ENCODE data around the gene C5orf34.
"Not testable (repeated sequence)": the region's sequence is repeated elsewhere in the genome, so short reads cannot be mapped to it uniquely, and the experiment has no call there.

Gene C5orf34

DNA sequence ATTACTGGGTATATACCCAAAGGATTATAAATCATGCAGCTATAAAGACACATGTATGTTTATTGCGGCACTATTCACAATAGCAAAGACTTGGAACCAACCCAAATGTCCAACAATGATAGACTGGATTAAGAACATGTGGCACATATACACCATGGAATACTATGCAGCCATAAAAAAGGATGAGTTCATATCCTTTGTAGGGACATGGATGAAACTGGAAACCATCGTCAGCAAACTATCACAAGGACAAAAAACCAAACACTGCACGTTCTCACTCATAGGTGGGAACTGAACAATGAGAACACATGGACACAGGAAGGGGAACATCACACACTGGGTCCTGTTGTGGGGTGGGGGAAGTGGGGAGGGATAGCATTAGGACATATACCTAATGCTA lies 49.5 kb downstream of the C5orf34 start:
- not testable (repeated sequence) for H3K9me3 ChIP-seq (ENCODE audit: control insufficient read depth, low read length); H3K4me3 ChIP-seq (ENCODE audit: low read length); H3K27me3 ChIP-seq (ENCODE audit: control insufficient read depth, insufficient read depth, low read length); H3K4me1 ChIP-seq (ENCODE audit: control insufficient read depth, insufficient read depth, low read length); H3K9ac ChIP-seq (ENCODE audit: low read length); H3K36me3 ChIP-seq (ENCODE audit: control insufficient read depth, insufficient read depth, low read length)

DNA sequence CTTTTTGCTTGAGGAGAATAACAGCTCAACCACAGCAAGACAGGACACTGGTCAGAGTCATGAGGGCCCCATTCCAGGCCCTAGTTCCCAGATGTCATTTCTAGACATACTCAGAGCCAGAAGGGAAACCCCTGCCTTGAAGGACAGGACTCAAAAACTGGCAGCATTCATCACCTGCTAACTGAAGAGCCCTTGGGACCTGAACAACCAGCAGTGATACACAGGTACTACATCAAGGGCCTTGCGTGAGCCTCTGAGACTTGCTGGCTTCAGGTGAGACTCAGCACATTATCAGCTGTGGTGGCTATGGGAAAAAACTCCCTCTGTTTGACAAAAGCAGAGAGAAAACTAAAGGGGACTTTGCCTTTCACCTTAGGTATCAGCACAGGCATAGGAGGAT lies 53.9 kb downstream of the C5orf34 start:
- no peaks in the 10 kb centered on the region for H3K9me3 ChIP-seq (ENCODE audit: control insufficient read depth, low read length)
- H3K27me3 ChIP-seq (ENCODE audit: control insufficient read depth, insufficient read depth, low read length), result no peaks in the 10 kb centered on the region
- H3K9ac ChIP-seq (ENCODE audit: low read length), result no peak overlapping the region
- H3K36me3 ChIP-seq (ENCODE audit: control insufficient read depth, insufficient read depth, low read length), result no peaks in the 10 kb centered on the region
- H3K4me3 ChIP-seq (ENCODE audit: low read length), result no peak overlapping the region
- H3K4me1 ChIP-seq (ENCODE audit: control insufficient read depth, insufficient read depth, low read length), result no peaks in the 10 kb centered on the region

DNA sequence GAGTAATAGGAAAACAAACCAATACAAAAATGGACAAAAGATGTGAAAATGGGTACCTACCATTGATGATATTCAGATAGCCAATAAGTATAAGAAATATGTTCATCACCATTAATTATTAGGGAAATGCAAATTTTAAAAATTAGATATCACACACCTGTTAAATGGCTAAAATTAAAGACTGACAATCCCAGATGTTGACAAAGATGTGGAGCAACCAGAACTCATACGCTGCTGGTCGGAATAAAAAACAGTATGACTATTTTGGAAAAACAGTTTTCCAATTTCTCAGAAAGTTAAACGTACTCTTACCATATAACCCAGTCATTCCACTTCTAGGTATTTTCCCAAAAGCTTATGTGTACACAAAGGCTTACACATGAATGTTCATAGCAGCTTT lies 58.4 kb downstream of the C5orf34 start:
- Histone ChIP-seq H3K4me3 (ENCODE audit: low read length) (no peak overlapping the region), H3K36me3 (ENCODE audit: control insufficient read depth, insufficient read depth, low read length) (no peaks in the 10 kb centered on the region), H3K9me3 (ENCODE audit: control insufficient read depth, low read length) (no peaks in the 10 kb centered on the region), H3K27me3 (ENCODE audit: control insufficient read depth, insufficient read depth, low read length) (no peaks in the 10 kb centered on the region), H3K4me1 (ENCODE audit: control insufficient read depth, insufficient read depth, low read length) (no peaks in the 10 kb centered on the region), H3K9ac (ENCODE audit: low read length) (no peak overlapping the region)

DNA sequence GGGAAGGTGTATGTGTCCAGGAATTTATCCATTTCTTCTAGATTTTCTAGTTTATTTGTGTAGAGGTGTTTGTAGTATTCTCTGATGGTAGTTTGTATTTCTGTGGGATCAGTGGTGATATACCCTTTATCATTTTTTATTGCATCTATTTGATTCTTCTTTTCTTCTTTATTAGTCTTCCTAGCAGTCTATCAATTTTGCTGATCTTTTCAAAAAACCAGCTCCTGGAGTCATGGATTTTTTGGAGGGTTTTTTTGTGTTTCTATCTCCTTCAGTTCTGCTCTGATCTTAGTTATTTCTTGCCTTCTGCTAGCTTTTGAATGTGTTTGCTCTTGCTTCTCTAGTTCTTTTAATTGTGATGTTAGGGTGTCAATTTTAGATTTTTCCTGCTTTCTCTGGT lies 73.4 kb downstream of the C5orf34 start:
- H3K27me3 ChIP-seq (ENCODE audit: control insufficient read depth, insufficient read depth, low read length); H3K4me3 ChIP-seq (ENCODE audit: low read length); H3K36me3 ChIP-seq (ENCODE audit: control insufficient read depth, insufficient read depth, low read length); H3K9me3 ChIP-seq (ENCODE audit: control insufficient read depth, low read length); H3K4me1 ChIP-seq (ENCODE audit: control insufficient read depth, insufficient read depth, low read length); H3K9ac ChIP-seq (ENCODE audit: low read length): not testable (repeated sequence)

DNA sequence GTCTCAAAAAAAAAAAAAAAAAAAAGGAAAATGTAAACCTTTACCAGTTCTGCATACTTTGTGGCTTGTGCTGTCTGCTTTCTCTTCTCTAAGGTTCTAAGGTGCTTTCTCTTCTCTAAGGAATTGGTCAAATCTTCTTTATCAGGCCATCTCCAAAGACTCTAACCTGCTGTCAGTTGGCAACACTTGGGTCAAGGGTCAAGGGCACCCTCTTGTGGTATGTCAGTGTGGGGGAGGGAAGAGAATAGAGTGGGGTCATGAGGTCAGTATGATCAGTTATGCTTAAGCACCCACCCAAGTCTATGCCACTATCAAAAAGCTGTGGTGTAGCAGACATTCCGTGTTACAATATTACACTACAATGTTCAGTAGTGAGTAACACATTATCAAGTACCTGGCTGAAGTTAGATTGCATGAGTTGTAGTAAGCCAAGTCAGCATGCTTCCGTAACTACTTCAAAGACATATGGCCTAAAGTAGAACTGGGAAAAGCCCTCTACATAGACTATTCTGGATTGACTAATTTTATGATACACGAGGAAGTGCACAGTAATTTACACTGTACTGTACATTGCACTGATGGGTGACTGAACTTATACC lies 77.8 kb downstream of the C5orf34 start:
- no peaks in the 10 kb centered on the region for H3K9me3 ChIP-seq (ENCODE audit: control insufficient read depth, low read length)
- peaks cover 13% of the 10 kb centered on the region for H3K4me1 ChIP-seq (ENCODE audit: control insufficient read depth, insufficient read depth, low read length)
- H3K27me3 ChIP-seq (ENCODE audit: control insufficient read depth, insufficient read depth, low read length), result no peaks in the 10 kb centered on the region
- no peak overlapping the region for H3K9ac ChIP-seq (ENCODE audit: low read length)
- H3K4me3 ChIP-seq (ENCODE audit: low read length), result no peak overlapping the region
- no peaks in the 10 kb centered on the region for H3K36me3 ChIP-seq (ENCODE audit: control insufficient read depth, insufficient read depth, low read length)
